ENCODE measurements around the gene ZNF138. TPM values are rescaled to one million over a fixed set of nuclear protein-coding genes. Genes with fewer than 3 reads are reported as not detected.

ZNF138 gene
- total and polyA plus RNA-seq, 5 donors = 4.5 to 6.6 (median 5.4) TPM

DNA sequence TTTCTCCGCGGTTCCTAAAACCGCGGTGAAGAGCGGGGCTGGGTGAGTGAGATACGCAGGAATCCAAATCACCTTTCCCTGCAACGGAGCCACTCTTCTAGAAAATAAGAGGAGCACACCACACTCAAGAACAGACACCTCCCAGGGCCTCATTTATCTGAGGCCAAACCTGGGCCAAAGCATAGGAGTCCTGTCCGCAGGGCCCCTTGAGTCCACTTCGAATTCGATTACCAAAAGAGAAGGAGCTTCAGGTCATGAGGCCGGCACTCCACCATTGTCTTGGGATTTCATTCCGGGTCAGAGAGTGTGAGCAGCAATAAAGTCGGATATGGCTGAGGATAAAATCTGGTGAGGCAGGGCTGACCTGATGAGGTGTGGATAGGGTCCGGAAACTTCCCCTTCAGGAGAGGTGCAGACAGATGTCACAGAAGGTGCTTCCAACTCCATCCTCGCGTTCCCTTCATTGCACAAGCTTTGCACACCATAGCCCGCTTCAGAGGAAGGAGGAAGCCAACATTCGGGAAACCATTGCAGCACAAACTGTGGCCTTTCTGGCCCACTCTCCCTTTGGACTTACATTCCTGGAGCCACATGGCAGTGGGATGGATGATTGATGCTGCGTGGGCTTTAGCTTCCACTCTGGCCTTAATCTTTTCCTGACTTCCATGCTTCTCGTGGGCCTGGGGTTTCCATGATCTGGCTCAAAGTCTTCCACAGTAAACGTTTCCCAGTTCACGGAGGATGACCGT is 81.6 kb downstream of the ZNF138 start:
- intact Hi-C loops (cut with DNase I) = no loop called here
- DNase-seq (no peak), ATAC-seq (no peak)
- no peak overlapping the region for H3K27ac ChIP-seq (ENCODE audit: low read length)
- H3K9me3 ChIP-seq (ENCODE audit: control insufficient read depth, low read length) = no peaks in the 10 kb centered on the region
- no peaks in the 10 kb centered on the region for H3K4me1 ChIP-seq (ENCODE audit: control insufficient read depth, insufficient read depth, low read length)
- no peaks in the 10 kb centered on the region for H3K27me3 ChIP-seq (ENCODE audit: control insufficient read depth, insufficient read depth)
- WGBS = 89% methylated on average over 23 of the region's 23 CpGs
- no peak overlapping the region for H3K4me3 ChIP-seq (ENCODE audit: low read length)

DNA sequence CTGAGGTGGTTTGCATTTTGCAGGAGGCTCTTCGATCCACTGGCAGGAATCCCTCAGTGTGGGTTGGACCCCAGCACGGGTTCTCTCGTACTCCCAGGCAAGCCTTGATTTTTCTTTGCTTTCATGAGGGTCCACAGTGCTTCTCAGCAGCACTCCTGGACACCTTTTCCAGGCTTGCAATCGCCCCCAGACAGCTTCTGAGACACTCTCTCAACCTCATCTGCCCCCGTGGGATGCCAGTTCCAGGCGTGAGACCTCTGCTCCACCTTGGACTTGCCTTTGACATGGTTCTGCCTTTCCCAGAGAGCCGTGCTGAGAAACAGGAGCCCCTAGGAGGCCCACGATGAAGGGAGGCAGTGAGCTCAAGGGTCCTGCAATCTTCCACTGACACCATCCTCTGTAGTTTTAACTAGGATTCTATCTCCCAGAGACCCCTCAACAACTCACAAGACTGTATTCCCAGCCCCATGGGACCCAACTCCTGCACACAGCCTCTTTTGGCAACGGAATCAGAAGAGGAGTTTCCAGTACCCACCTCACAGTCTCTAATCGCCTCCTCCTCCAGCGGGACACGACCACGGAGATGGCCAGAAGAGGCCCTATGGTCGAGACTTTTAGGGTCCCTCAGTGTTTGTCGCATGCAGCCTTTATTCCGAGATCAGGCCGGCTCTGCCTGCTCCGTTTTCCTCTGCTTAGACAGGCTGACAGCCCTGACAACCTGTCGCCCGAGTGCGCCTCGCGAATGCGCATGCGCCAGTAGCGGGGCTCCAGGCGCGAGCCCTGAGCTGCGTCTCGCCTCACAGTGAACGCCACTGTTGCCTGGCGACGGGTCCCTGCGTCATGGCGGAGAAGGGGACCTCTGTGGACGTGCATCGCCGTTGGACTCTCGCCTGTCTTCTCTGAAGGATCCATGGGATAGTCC is 82.8 kb downstream of the ZNF138 start:
- Histone ChIP-seq H3K27me3 (ENCODE audit: control insufficient read depth, insufficient read depth) (no peaks in the 10 kb centered on the region), H3K9me3 (ENCODE audit: control insufficient read depth, low read length) (no peaks in the 10 kb centered on the region), H3K27ac (ENCODE audit: low read length) (no peak overlapping the region), H3K4me1 (ENCODE audit: control insufficient read depth, insufficient read depth, low read length) (no peaks in the 10 kb centered on the region), H3K4me3 (ENCODE audit: low read length) (peak overlapping the region; percentile 1)
- peak; percentile 75 to 89 (median 85) for DNase-seq
- WGBS = 20% methylated on average over 39 of the region's 39 CpGs
- intact Hi-C loops (cut with DNase I) = no loop called here
- peak; percentile 71 to 81 for ATAC-seq

DNA sequence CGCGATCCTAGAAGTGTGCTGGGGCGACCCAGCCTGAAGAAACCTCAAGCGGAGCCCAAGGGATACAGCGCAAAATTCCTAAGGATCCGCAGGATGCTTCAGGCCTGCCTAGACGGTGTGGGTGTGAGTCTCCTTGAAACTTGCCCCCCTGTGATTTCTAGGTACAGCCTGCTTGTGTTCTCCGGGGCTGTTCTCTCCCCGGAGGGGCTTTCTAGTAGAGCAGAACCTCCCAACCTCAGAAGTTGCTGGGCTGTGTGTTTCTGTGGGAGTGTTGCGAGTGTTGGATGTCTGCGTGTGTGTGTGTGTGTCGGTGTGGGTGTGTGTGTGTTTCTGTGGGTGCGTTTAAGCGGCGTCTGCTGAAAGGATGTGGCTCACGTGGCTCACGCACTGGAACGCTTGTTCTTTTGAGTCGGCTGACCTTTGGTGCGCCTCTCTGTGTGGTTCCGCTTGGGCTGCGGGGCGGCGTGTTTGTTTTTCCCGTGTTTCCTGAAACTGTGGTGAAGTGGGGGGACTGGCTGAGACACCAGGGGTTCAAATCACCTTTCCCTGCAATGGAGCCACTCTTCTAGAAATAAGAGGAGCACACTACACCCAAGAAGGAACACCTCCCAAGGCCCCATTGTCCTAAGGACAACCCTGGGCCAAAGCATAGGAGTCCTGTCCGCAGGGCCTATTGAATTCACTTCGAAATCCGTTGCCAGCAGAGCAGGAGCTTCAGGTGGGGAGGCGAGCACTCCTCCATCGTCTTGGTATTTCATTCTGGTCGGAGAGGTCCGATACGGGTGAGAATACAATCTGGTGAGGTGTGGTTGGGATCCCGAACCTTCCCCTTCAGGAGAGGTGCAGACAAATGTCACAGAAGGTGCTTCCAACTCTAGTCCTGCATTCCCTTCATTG is 83.7 kb downstream of the ZNF138 start:
- DNase-seq = no peak
- WGBS = 77% methylated on average over 34 of the region's 34 CpGs
- no peak for ATAC-seq
- H3K4me1 ChIP-seq (ENCODE audit: control insufficient read depth, insufficient read depth, low read length) = no peaks in the 10 kb centered on the region
- intact Hi-C loops (cut with DNase I) = no loop called here
- H3K27me3 ChIP-seq (ENCODE audit: control insufficient read depth, insufficient read depth) = no peaks in the 10 kb centered on the region
- H3K27ac ChIP-seq (ENCODE audit: low read length) = no peak overlapping the region
- no peaks in the 10 kb centered on the region for H3K9me3 ChIP-seq (ENCODE audit: control insufficient read depth, low read length)
- H3K4me3 ChIP-seq (ENCODE audit: low read length) = peak overlapping the region; percentile 1

DNA sequence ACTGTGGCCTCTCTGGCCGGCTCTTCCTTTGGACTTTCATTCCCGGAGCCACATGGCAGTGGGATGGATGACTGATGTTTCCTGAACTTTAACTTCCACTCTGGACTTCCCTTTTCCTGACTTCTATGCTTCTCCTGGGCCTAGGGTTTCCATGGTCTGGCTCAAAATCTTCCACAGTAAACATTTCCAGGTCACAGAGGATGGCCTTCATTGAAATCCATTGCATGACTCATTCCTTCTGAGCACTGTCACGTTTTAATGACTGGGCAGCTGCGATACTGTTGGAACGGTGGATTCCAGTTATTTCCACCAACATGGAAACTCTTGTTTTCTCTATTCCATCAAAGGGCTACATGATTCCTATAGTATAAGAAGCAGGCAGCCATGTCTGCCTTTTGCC is 84.5 kb downstream of the ZNF138 start:
- H3K9me3 ChIP-seq (ENCODE audit: control insufficient read depth, low read length) = no peaks in the 10 kb centered on the region
- 71% methylated on average over 5 of the region's 5 CpGs for WGBS
- intact Hi-C loops (cut with DNase I) = no loop called here

DNA sequence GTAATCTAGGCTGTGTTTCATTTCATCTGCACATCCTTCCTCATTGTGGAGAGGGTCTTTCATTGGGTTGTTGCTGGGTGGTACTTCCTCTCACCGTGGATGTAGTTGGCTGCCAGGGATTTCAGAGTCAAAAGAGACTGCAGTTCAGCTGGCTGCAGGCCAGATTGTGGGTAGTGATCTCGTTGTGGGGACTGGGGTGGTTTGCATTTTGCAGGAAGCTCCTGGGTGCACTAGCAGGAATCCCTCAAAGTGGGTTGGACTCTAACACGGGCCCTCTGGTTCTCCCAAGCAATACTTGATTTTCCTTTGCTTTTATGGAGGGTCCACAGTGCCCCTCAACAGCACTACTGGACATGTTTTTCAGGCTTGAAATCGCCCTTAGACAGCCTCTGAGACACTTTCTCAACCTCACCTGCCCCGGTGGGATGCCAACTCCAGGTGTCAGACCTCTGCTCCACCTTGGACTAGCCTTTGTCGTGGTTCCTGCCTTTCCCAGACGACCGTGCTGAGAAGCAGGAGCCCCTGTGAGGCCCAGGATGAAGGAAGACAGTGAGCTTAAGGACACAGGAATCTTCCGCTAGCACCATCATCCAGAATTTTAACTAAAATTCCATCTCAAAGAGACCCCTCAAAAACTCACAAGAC is 85.0 kb downstream of the ZNF138 start:
- no peaks in the 10 kb centered on the region for H3K9me3 ChIP-seq (ENCODE audit: control insufficient read depth, low read length)
- no peak overlapping the region for H3K27ac ChIP-seq (ENCODE audit: low read length)
- intact Hi-C loops (cut with DNase I) = no loop called here
- 74% methylated on average over 9 of the region's 9 CpGs for WGBS
- ATAC-seq = no peak
- H3K27me3 ChIP-seq (ENCODE audit: control insufficient read depth, insufficient read depth) = no peaks in the 10 kb centered on the region
- no peak for DNase-seq
- no peak overlapping the region for H3K4me3 ChIP-seq (ENCODE audit: low read length)
- no peaks in the 10 kb centered on the region for H3K4me1 ChIP-seq (ENCODE audit: control insufficient read depth, insufficient read depth, low read length)

More for the DNA sequence above, 84.5 kb downstream of the ZNF138 start:
- no peak for DNase-seq
- H3K27ac ChIP-seq (ENCODE audit: low read length) = no peak overlapping the region
- H3K27me3 ChIP-seq (ENCODE audit: control insufficient read depth, insufficient read depth) = no peaks in the 10 kb centered on the region
- no peak overlapping the region for H3K4me3 ChIP-seq (ENCODE audit: low read length)
- peak in 1 of 2 donors; percentile 2 for ATAC-seq
- H3K4me1 ChIP-seq (ENCODE audit: control insufficient read depth, insufficient read depth, low read length) = no peaks in the 10 kb centered on the region

DNA sequence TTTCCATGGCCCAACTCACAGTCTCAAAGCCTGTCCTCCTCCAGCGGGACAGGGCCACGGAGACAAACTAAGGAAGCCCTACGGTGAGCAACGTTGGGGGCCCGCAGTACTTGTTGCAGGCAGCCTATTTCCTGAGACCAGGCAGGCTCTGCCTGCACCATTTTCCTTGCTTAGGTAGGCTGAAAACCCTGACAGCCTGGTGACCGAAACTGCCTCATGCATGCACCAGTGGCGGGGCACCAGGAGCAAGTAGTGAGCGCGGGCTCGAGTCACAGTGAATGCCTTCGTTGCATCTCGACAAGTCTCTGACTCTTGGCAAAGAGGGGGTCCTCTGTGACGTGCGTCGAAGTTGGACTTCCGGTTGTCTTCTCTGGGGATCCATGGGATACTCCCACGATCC is 85.6 kb downstream of the ZNF138 start:
- H3K27ac ChIP-seq (ENCODE audit: low read length) = no peak overlapping the region
- H3K4me1 ChIP-seq (ENCODE audit: control insufficient read depth, insufficient read depth, low read length) = no peaks in the 10 kb centered on the region
- intact Hi-C loops (cut with DNase I) = no loop called here
- H3K27me3 ChIP-seq (ENCODE audit: control insufficient read depth, insufficient read depth) = no peaks in the 10 kb centered on the region
- H3K4me3 ChIP-seq (ENCODE audit: low read length) = no peak overlapping the region
- no peak for DNase-seq
- no peak for ATAC-seq
- no peaks in the 10 kb centered on the region for H3K9me3 ChIP-seq (ENCODE audit: control insufficient read depth, low read length)
- WGBS = 94% methylated on average over 17 of the region's 17 CpGs

DNA sequence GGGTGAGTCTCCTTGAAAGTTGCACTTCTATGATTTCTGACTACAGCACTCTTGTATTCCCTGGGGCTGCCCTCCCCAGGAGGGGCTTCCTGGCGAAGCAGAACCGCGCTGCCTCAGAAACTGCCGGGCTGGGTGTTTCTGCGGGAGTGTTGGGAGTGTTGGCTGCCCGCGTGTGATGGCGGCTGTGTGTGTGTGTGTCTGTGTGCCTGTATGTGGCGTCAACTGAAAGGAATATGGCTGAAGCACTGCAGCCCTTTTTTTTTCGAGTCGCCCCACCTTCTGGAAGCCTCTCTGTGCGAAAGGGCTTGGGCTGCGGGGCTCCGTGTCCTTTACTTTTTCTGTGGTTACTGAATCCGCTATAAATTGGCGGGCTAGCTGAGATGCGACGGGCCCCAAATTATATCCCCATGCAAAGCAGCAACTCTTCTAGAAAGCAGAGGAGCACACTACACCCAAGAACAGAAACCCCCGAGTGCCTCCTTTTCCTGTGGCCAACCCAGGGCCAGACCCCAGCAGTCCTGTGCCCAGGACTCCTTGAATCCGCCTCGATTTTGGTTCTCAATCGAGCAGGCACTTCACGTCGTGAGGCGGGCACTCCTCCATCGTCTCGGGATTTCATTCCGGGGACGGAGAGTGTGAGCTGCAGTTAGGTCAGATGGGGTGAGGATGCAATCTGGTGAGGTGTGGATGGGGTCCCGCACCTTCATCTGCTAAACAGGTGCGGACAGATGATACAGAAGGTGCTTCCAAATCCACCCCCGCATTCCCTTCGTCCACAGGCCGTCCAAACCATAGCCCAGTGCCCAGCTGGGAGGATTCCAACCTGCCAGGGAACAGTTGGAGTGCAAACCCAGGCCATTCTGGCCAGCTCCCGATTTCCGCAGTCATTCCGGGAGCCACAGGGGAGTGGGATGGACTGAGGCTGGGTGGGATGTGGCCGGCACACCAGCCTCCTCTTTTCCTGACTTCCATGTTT is 86.4 kb downstream of the ZNF138 start:
- H3K4me1 ChIP-seq (ENCODE audit: control insufficient read depth, insufficient read depth, low read length) = no peaks in the 10 kb centered on the region
- H3K27ac ChIP-seq (ENCODE audit: low read length) = no peak overlapping the region
- H3K9me3 ChIP-seq (ENCODE audit: control insufficient read depth, low read length) = no peaks in the 10 kb centered on the region
- intact Hi-C loops (cut with DNase I) = no loop called here
- whole genome bisulfite sequencing = 97% methylated on average over 38 of the region's 38 CpGs
- no peak for DNase-seq
- H3K4me3 ChIP-seq (ENCODE audit: low read length) = no peak overlapping the region
- no peak for ATAC-seq
- H3K27me3 ChIP-seq (ENCODE audit: control insufficient read depth, insufficient read depth) = no peaks in the 10 kb centered on the region

DNA sequence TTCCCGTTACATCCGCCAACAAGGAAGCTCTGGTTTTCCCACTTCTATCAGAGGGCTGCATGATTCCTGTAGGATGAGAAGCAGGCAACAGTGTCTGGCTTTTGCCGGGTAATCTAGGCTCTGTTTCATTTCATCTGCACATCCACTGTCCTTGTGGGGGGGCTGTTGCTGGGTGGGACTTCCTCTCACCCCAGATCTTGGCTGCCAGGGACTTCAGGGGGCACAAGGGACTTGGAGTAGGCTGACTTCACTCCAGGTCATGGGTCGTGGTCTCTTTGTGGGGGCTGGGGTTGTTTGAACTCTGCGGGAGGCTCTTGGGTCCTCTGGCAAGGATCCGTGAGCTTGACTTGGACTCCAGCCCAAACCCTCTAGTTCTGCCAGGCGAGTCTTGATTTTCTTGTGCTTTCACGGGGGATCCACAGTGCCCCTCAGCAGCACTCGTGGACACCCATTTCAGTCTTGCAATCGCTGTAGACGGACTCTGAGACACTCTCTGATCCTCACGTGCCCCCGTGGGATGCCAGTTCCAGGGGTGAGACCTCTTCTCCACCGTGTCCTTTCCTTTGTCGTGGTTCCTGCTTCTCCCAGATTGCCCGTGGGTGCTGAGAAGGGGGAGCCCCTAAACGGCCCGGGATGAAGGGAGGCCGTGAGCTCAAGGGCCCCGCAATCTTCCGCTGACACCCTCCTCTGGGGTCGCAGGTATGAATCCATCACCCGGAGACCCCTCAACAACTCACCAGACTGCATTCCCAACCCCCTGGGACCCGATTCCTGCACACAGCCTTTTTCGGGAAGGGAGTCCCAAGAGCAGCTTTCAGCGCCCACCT is 87.4 kb downstream of the ZNF138 start:
- Histone ChIP-seq H3K4me3 (ENCODE audit: low read length) (no peak overlapping the region), H3K27ac (ENCODE audit: low read length) (no peak overlapping the region), H3K27me3 (ENCODE audit: control insufficient read depth, insufficient read depth) (no peaks in the 10 kb centered on the region), H3K9me3 (ENCODE audit: control insufficient read depth, low read length) (no peaks in the 10 kb centered on the region), H3K4me1 (ENCODE audit: control insufficient read depth, insufficient read depth, low read length) (no peaks in the 10 kb centered on the region)
- peak in 1 of 3 donors; percentile 39 for DNase-seq
- ATAC-seq = no peak
- 78% methylated on average over 26 of the region's 26 CpGs for WGBS
- intact Hi-C loops (cut with DNase I) = no loop called here

Data from right cardiac atrium (tissue), 5 donors.